Activated T-helper 1 cell treated with Interleukin-2 at 50 U/mL for 16 hours (primary cell): Measurements from ENCODE around the gene PJVK.
"Not testable (repeated sequence)": the region's sequence is repeated elsewhere in the genome, so short reads cannot be mapped to it uniquely, and the experiment has no call there.

Experiments
- DNase-seq: peaks from one replicate; pipeline ENCODE4 v3.0.0-alpha.2; 2020; ENCODE audit warnings: low read depth

Gene PJVK

GRCh38 chr2:178429336-178429735 is 21.8 kb upstream of the PJVK start:
- DNase-seq = no peak

- DNase-seq = no peak
Measured at GRCh38 chr2:178436662-178437061, 14.5 kb upstream of the PJVK start.

GRCh38 chr2:178441426-178441825 is 9.8 kb upstream of the PJVK start:
- no peak for DNase-seq

- no peak for DNase-seq
Measured at GRCh38 chr2:178448968-178449661, 2.1 kb upstream of the PJVK start.

GRCh38 chr2:178449700-178450523 is 1.3 kb upstream of the PJVK start:
- no peak for DNase-seq

GRCh38 chr2:178450524-178450773 is 729 bp upstream of the PJVK start:
- peak; percentile 71 for DNase-seq

- DNase-seq = no peak
Measured at GRCh38 chr2:178452334-178452733, 1.2 kb downstream of the PJVK start.

- DNase-seq = no peak
Measured at GRCh38 chr2:178452870-178453269, 1.7 kb downstream of the PJVK start.

- DNase-seq = no peak
Measured at GRCh38 chr2:178455947-178456346, 4.8 kb downstream of the PJVK start.

GRCh38 chr2:178457390-178457886 is 6.3 kb downstream of the PJVK start:
- DNase-seq = no peak

GRCh38 chr2:178469219-178469849 is 18.2 kb downstream of the PJVK start:
- no peak for DNase-seq

GRCh38 chr2:178471313-178471712 is 20.1 kb downstream of the PJVK start:
- not testable (repeated sequence) for DNase-seq

GRCh38 chr2:178473373-178473772 is 22.2 kb downstream of the PJVK start:
- DNase-seq = no peak

GRCh38 chr2:178473931-178474330 is 22.8 kb downstream of the PJVK start:
- DNase-seq = no peak

GRCh38 chr2:178474560-178474959 is 23.4 kb downstream of the PJVK start:
- no peak for DNase-seq

GRCh38 chr2:178476477-178476876 is 25.3 kb downstream of the PJVK start:
- no peak for DNase-seq

- DNase-seq = no peak
Measured at GRCh38 chr2:178477443-178478129, 26.4 kb downstream of the PJVK start.

- no peak for DNase-seq
Measured at GRCh38 chr2:178478130-178478438, 26.9 kb downstream of the PJVK start.

GRCh38 chr2:178478439-178479274 is 27.5 kb downstream of the PJVK start, which contains the start of gene FKBP7:
Gene FKBP7, minus strand, starts transcription at chr2:178478600. Its CDS starts 101 bp downstream, at chr2:178478499.
- DNase-seq = peak; percentile 78

GRCh38 chr2:178479275-178479616 is 28.1 kb downstream of the PJVK start:
- DNase-seq = no peak

GRCh38 chr2:178479758-178480226 is 28.6 kb downstream of the PJVK start:
- DNase-seq = no peak
